Neuronal stem cell (in vitro differentiated cells): ENCODE measurements around the gene MED27.

ENCODE experiments used
- DNase-seq: peaks from one replicate; pipeline ENCODE4 v3.0.0-alpha.2; 2013; ENCODE audit warnings: low spot score
- H2AFZ ChIP-seq: one replicate; pipeline ENCODE4 v1.6.1; 2013; ENCODE audit warnings: mild to moderate bottlenecking, low read length, inconsistent platforms
- H2AK5ac ChIP-seq: 2 replicates; pipeline ENCODE4 v1.6.1; 2013; ENCODE audit warnings: low read depth, mild to moderate bottlenecking, inconsistent platforms, low read length, moderate library complexity, mixed read lengths
- H2BK120ac ChIP-seq: 2 replicates; pipeline ENCODE4 v1.6.1; 2013; ENCODE audit warnings: low read depth, mild to moderate bottlenecking, inconsistent platforms, low read length, moderate library complexity, mixed read lengths
- H2BK12ac ChIP-seq: one replicate; pipeline ENCODE4 v1.6.1; 2013; ENCODE audit warnings: low read length, inconsistent platforms
- H2BK15ac ChIP-seq: 2 replicates; pipeline ENCODE4 v1.6.1; 2013; ENCODE audit warnings: mild to moderate bottlenecking, low read length, inconsistent platforms, mixed read lengths
- H2BK5ac ChIP-seq: one replicate; pipeline ENCODE4 v1.6.1; 2013; ENCODE audit warnings: inconsistent platforms, mild to moderate bottlenecking, low read length, moderate library complexity
- H3K14ac ChIP-seq: one replicate; pipeline ENCODE4 v1.6.1; 2013; ENCODE audit warnings: low read length, inconsistent platforms
- H3K18ac ChIP-seq: 2 replicates; pipeline ENCODE4 v1.6.1; 2013; ENCODE audit warnings: low read length, inconsistent platforms
- H3K23ac ChIP-seq: 2 replicates; pipeline ENCODE4 v1.6.1; 2013; ENCODE audit warnings: low read depth, mild to moderate bottlenecking, mixed read lengths, low read length, inconsistent platforms; ENCODE audit not compliant: poor library complexity
- H3K27ac ChIP-seq: replicated peaks from 3 replicates; pipeline ENCODE4 v1.5.1; 2013; ENCODE audit warnings: low read length, inconsistent platforms
- H3K27me3 ChIP-seq, 3 experiments: 2 replicates each; pipeline ENCODE4 v1.6.1; 2013; ENCODE audit warnings: low read length in 3 of 3, mild to moderate bottlenecking in 2 of 3, inconsistent platforms in 1 of 3, low read depth in 1 of 3, mixed read lengths in 1 of 3, moderate library complexity in 1 of 3; ENCODE audit not compliant: control insufficient read depth in 3 of 3, insufficient read depth in 3 of 3
- H3K36me3 ChIP-seq, 2 donors: replicated peaks in 1 of 2; 2 replicates each; pipeline ENCODE4 v1.6.1; 2013; ENCODE audit warnings: low read length in 2 of 2; ENCODE audit not compliant: control insufficient read depth in 2 of 2, insufficient read depth in 2 of 2
- H3K4ac ChIP-seq: 2 replicates; pipeline ENCODE4 v1.6.1; 2013; ENCODE audit warnings: inconsistent platforms, mild to moderate bottlenecking, low read length, moderate library complexity
- H3K4me1 ChIP-seq, 2 donors: 1 replicate in 1 of 2; 2 replicates in 1 of 2; pipeline ENCODE4 v1.6.1; 2013; ENCODE audit warnings: low read length in 2 of 2, low read depth in 1 of 2; ENCODE audit not compliant: control insufficient read depth in 2 of 2, insufficient read depth in 1 of 2
- H3K4me2 ChIP-seq: one replicate; pipeline ENCODE4 v1.6.1; 2013; ENCODE audit warnings: mild to moderate bottlenecking, low read length, inconsistent platforms; ENCODE audit not compliant: insufficient read depth, poor library complexity, severe bottlenecking
- H3K4me3 ChIP-seq, 2 donors: 2 replicates each; pipeline ENCODE4 v1.5.1; 2013; ENCODE audit warnings: low read length in 2 of 2, mild to moderate bottlenecking in 2 of 2, inconsistent platforms in 1 of 2, moderate library complexity in 1 of 2
- H3K79me1 ChIP-seq: one replicate; pipeline ENCODE4 v1.6.1; 2013; ENCODE audit warnings: low read depth, mild to moderate bottlenecking, inconsistent platforms, low read length, moderate library complexity
- H3K9ac ChIP-seq: one replicate; pipeline ENCODE4 v1.6.1; 2013; ENCODE audit warnings: mild to moderate bottlenecking, low read depth, low read length, inconsistent platforms; ENCODE audit not compliant: poor library complexity
- H3K9me3 ChIP-seq, 2 donors: replicated peaks in 1 of 2; 2 replicates each; pipeline versions ENCODE3 to v1.6.1; 2013; ENCODE audit warnings: low read length in 2 of 2, mild to moderate bottlenecking in 2 of 2, inconsistent platforms in 1 of 2, low read depth in 1 of 2, mixed read lengths in 1 of 2, moderate library complexity in 1 of 2; ENCODE audit not compliant: control insufficient read depth in 2 of 2, insufficient read depth in 1 of 2
- H4K8ac ChIP-seq: one replicate; pipeline ENCODE4 v1.6.1; 2013; ENCODE audit warnings: low read depth, mild to moderate bottlenecking, inconsistent platforms, low read length, moderate library complexity
- H4K91ac ChIP-seq: one replicate; pipeline ENCODE4 v1.6.1; 2013; ENCODE audit warnings: low read length, low read depth, mild to moderate bottlenecking, inconsistent platforms; ENCODE audit not compliant: poor library complexity
- WGBS, 2 donors: extraction: QIAGEN DNeasy Blood & Tissue Kit; methylation state at CpG; one replicate each; pipeline ENCODE4 v1.1.7; 2013; ENCODE audit warnings: missing lambda C conversion rate in 2 of 2, mixed read lengths in 1 of 2; ENCODE audit not compliant: insufficient read length in 2 of 2, insufficient replicate concordance in 1 of 2; ENCODE audit errors: extremely low coverage in 2 of 2; 5-methylcytosine and 5-hydroxymethylcytosine counted together

The MED27 gene

GRCh38 chr9:131926360-131926922 is 153.2 kb downstream of the MED27 start:
- Histone ChIP-seq H3K27ac (no peak overlapping the region), H3K23ac (no peak overlapping the region), H3K4ac (no peak overlapping the region), H3K36me3 (no peaks in the 10 kb centered on the region), H3K4me3 (no peak overlapping the region), H4K91ac (no peak overlapping the region), H2BK5ac (no peak overlapping the region), H3K18ac (no peak overlapping the region), H3K14ac (no peak overlapping the region), H2AFZ (no peak overlapping the region), H3K9me3 (no peaks in the 10 kb centered on the region), H3K4me2 (no peak overlapping the region), H4K8ac (no peak overlapping the region), H3K79me1 (no peaks in the 10 kb centered on the region), H3K9ac (no peak overlapping the region), H2AK5ac (no peak overlapping the region), H2BK15ac (no peak overlapping the region), H2BK12ac (no peak overlapping the region), H3K27me3 (no peaks in the 10 kb centered on the region), H2BK120ac (no peak overlapping the region), H3K4me1 (peaks cover 1 to 13% of the 10 kb centered on the region in 2 donors)
- no peak for DNase-seq
- WGBS, 2 donors = no CpG with 5 or more reads among the region's 6 CpGs

DNA sequence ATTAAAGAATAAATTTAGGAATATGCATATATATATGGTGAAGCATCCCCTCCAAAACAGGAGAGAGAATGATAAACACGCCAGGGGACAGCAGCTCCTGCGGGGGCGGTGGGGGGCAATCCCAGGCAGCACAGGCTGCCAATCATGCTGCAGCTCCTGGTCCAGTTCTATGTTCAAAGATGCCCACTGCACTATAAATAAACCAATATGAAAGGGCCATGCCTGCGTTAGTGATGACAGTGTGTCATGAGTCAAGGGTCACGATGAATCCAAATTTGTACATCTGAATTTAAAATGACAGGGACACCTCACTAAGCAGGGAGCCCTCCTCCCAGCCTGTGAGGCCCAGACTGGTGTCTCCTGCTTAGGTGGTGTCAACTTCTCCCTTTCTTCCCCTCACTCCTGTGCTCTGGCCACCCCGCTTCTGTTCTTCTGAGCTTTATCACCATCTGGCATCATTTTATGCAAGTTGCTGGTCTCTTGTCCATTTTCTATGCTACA is 153.9 kb downstream of the MED27 start:
- Histone ChIP-seq H3K4ac (no peak overlapping the region), H3K23ac (no peak overlapping the region), H3K36me3 (no peaks in the 10 kb centered on the region), H2BK5ac (no peak overlapping the region), H3K4me2 (no peak overlapping the region), H3K4me3 (no peak overlapping the region), H3K18ac (peak overlapping the region; percentile 67), H4K8ac (no peak overlapping the region), H3K14ac (no peak overlapping the region), H4K91ac (no peak overlapping the region), H2BK120ac (no peak overlapping the region), H3K79me1 (no peaks in the 10 kb centered on the region), H3K9ac (no peak overlapping the region), H3K4me1 (peaks cover 1 to 13% of the 10 kb centered on the region in 2 donors), H2BK15ac (no peak overlapping the region), H2AFZ (no peak overlapping the region), H3K27ac (no peak overlapping the region), H2BK12ac (no peak overlapping the region), H3K27me3 (no peaks in the 10 kb centered on the region), H3K9me3 (no peaks in the 10 kb centered on the region), H2AK5ac (no peak overlapping the region)
- no peak for DNase-seq
- WGBS, 2 donors = no CpG with 5 or more reads among the region's 6 CpGs

DNA sequence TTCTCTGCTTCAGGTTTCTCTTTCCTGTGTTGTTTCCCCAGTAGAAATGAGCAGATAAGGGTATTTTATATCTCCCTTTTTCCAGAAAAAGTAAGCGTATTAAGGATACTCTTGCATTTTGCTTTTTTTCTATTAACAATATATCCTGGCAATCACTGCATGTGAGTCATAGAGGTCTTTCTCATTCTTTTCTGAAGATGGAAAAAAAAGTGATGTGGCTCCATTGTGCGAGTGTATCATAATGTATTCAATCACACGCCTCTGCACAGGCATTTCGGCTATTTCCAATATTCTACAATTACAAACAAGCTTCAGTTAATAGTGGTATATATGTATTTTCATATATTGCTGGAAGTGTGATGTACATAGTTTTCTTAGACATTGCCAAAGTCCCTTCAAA is 155.9 kb downstream of the MED27 start:
- Histone ChIP-seq H4K91ac (no peak overlapping the region), H3K23ac (no peak overlapping the region), H2AFZ (no peak overlapping the region), H4K8ac (no peak overlapping the region), H3K79me1 (no peaks in the 10 kb centered on the region), H3K4me1 (peaks cover 1 to 18% of the 10 kb centered on the region in 2 donors), H3K27ac (no peak overlapping the region), H3K18ac (no peak overlapping the region), H3K36me3 (no peaks in the 10 kb centered on the region), H3K4me2 (no peak overlapping the region), H2BK12ac (no peak overlapping the region), H2BK120ac (no peak overlapping the region), H3K9me3 (no peaks in the 10 kb centered on the region), H3K4me3 (no peak overlapping the region), H2AK5ac (no peak overlapping the region), H2BK15ac (no peak overlapping the region), H3K27me3 (no peaks in the 10 kb centered on the region), H2BK5ac (no peak overlapping the region), H3K14ac (no peak overlapping the region), H3K9ac (no peak overlapping the region), H3K4ac (no peak overlapping the region)
- WGBS, 2 donors = no CpG with 5 or more reads among the region's 4 CpGs
- no peak for DNase-seq

DNA sequence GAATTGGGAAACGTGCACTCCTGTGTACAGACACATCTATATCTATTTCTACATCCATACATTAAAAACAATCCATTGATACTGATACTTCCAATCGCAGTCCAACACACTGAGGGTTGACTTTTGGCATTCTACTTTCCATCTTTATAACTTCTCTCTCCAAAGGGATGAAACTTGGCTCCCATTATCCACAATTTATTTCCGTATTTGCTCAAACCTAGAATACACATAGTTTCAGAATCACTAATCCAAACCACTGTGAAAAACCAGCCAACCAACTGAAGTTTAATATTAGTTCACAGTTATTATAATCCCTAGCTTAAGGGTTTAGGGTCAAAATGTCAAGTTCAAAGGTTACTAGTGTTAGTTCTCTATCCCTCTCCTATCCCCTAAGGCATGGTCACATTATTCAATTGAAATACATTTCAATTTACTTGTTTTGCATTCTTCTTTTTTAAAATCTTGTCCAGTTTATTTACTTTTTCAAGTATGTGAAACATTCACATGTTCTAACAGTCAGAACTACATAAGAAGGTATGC is 156.5 kb downstream of the MED27 start:
- no peak overlapping the region for H3K27ac ChIP-seq
- no peak overlapping the region for H3K14ac ChIP-seq
- H3K4ac ChIP-seq = no peak overlapping the region
- no peak overlapping the region for H2BK5ac ChIP-seq
- H2AFZ ChIP-seq = no peak overlapping the region
- no peak overlapping the region for H3K9ac ChIP-seq
- no peaks in the 10 kb centered on the region for H3K9me3 ChIP-seq
- H3K79me1 ChIP-seq = no peaks in the 10 kb centered on the region
- H4K91ac ChIP-seq = no peak overlapping the region
- H3K18ac ChIP-seq = no peak overlapping the region
- DNase-seq = no peak
- H2BK15ac ChIP-seq = no peak overlapping the region
- H3K4me3 ChIP-seq = no peak overlapping the region
- H2AK5ac ChIP-seq = no peak overlapping the region
- H2BK12ac ChIP-seq = no peak overlapping the region
- no peak overlapping the region for H3K4me2 ChIP-seq
- H2BK120ac ChIP-seq = no peak overlapping the region
- WGBS, 2 donors = no CpG with 5 or more reads among the region's 3 CpGs
- H3K36me3 ChIP-seq = no peaks in the 10 kb centered on the region
- H3K23ac ChIP-seq = no peak overlapping the region
- peaks cover 0 to 20% of the 10 kb centered on the region in 2 donors for H3K4me1 ChIP-seq
- H3K27me3 ChIP-seq = no peaks in the 10 kb centered on the region
- H4K8ac ChIP-seq = no peak overlapping the region
